Right lobe of liver (tissue), 4 donors: Measurements from ENCODE around the gene PPDPF.

Experiments used
- CTCF ChIP-seq, 4 donors: fragments of 200-600 bp in 3 of 4; fragments of 450-650 bp in 1 of 4; IDR thresholded peaks; one replicate each; pipeline versions ENCODE4 v1.5.1 to v1.8.0; 2016 to 2022; ENCODE audit warnings: antibody characterized with exemption in 4 of 4, mild to moderate bottlenecking in 2 of 4
- POLR2A ChIP-seq: fragments of 450-650 bp; IDR thresholded peaks from one replicate; pipeline ENCODE4 v1.6.1; 2017; ENCODE audit warnings: antibody characterized with exemption, mild to moderate bottlenecking
- donor health status: DM: no; HTN: no; CAD: no.
- donor health status: DM: no; HTN: no; CAD: no.
- donor health status: DM: no; HTN: yes; CAD: no.

GRCh38 chr20:63566395-63567135, 46.0 kb downstream of the PPDPF start:
- TF ChIP-seq CTCF (IDR thresholded peaks at IDR 0.05) (no peak), POLR2A (no peak)
